ENCODE data around the gene SRPK2.

- TF ChIP-seq POLR2A (IDR thresholded peaks at IDR 0.05) (no peak), CTCF (IDR thresholded peaks at IDR 0.05) (no peak), POLR2AphosphoS5 (IDR thresholded peaks at IDR 0.05; ENCODE audit: insufficient read depth in 1 of 2, low read depth in 1 of 2) (no peak)
Measured at GRCh38 chr7:105195891-105196290, 192.8 kb downstream of the SRPK2 start.
